H1 (cell line): Measurements from ENCODE around the gene LCE1E. TPM values are rescaled to one million over a fixed set of nuclear protein-coding genes. Genes with fewer than 3 reads are reported as not detected.

Experiments used
- CTCF ChIA-PET: fragments of 300-600 bp; sonication (Branson Sonifier 250); formaldehyde crosslinking; loops from one replicate; lab custom pipeline; 2021; ENCODE audit not compliant: partially characterized antibody; lab: Charles Lee
- POLR2A ChIA-PET: fragments of 300-600 bp; sonication (Branson Sonifier 250); formaldehyde crosslinking; loops from one replicate; lab custom pipeline; 2021; ENCODE audit warnings: inconsistent platforms; ENCODE audit not compliant: partially characterized antibody; lab: Charles Lee
- DNase-seq, 2 experiments: peaks; one replicate each; pipeline versions ENCODE4 v3.0.0 to v3.0.0-alpha.2; 2010 to 2022; ENCODE audit warnings: low spot score in 2 of 2, low read depth in 1 of 2, mixed read lengths in 1 of 2
- FAIRE-seq: peaks from 2 replicates; lab custom pipeline; 2011; peaks lifted over from hg19 to GRCh38; lab: Jason Lieb, UNC
- H2AFZ ChIP-seq: 2 replicates; pipeline ENCODE4 v1.8.1; 2012; ENCODE audit warnings: low read length, inconsistent platforms
- H2AK5ac ChIP-seq: 2 replicates; pipeline ENCODE4 v1.6.1; 2013; ENCODE audit warnings: low read depth, low read length
- H2BK120ac ChIP-seq: replicated peaks from 2 replicates; pipeline ENCODE3; 2013; ENCODE audit warnings: low read depth, low read length, inconsistent platforms
- H2BK12ac ChIP-seq: 2 replicates; pipeline ENCODE4 v1.6.1; 2013; ENCODE audit warnings: low read depth, low read length
- H2BK15ac ChIP-seq: 2 replicates; pipeline ENCODE4 v1.6.1; 2013; ENCODE audit warnings: low read length
- H2BK20ac ChIP-seq: 2 replicates; pipeline ENCODE4 v1.6.1; 2013; ENCODE audit warnings: low read length
- H2BK5ac ChIP-seq: 2 replicates; pipeline ENCODE4 v1.6.1; 2013; ENCODE audit warnings: low read depth, low read length
- H3K14ac ChIP-seq: 2 replicates; pipeline ENCODE4 v1.6.1; 2013; ENCODE audit warnings: inconsistent platforms; ENCODE audit not compliant: insufficient read length
- H3K18ac ChIP-seq: 2 replicates; pipeline ENCODE4 v1.6.1; 2013; ENCODE audit warnings: low read length; ENCODE audit errors: extremely low read depth
- H3K23ac ChIP-seq: 2 replicates; pipeline ENCODE4 v1.6.1; 2013; ENCODE audit warnings: inconsistent platforms; ENCODE audit not compliant: insufficient read length
- H3K23me2 ChIP-seq: 2 replicates; pipeline ENCODE4 v1.6.1; 2013; ENCODE audit warnings: low read depth, low read length
- H3K27ac ChIP-seq: 2 replicates; pipeline ENCODE4 v1.6.1; 2011; ENCODE audit warnings: low read depth, low read length, inconsistent platforms
- H3K27me3 ChIP-seq, 4 experiments: replicated peaks in 1 of 4; 1 replicate in 1 of 4; 2 replicates in 3 of 4; pipeline versions ENCODE4 v1.6.1 to v1.8.1; 2011 to 2013; ENCODE audit warnings: low read length in 3 of 4, mild to moderate bottlenecking in 3 of 4, inconsistent platforms in 2 of 4, mixed read lengths in 2 of 4, moderate library complexity in 1 of 4; ENCODE audit not compliant: control insufficient read depth in 3 of 4, insufficient read depth in 3 of 4; ENCODE audit errors: extremely low read depth in 1 of 4
- H3K36me3 ChIP-seq, 4 experiments: 2 replicates each; pipeline versions ENCODE4 v1.6.1 to v1.8.1; 2011 to 2013; ENCODE audit warnings: mild to moderate bottlenecking in 4 of 4, low read length in 3 of 4, moderate library complexity in 2 of 4, control low read depth in 1 of 4, inconsistent platforms in 1 of 4; ENCODE audit not compliant: insufficient read depth in 4 of 4, control insufficient read depth in 2 of 4
- H3K4ac ChIP-seq: replicated peaks from 2 replicates; pipeline ENCODE3; 2013; ENCODE audit warnings: low read length, low read depth, mixed read lengths, inconsistent platforms; ENCODE audit not compliant: insufficient read length
- H3K4me1 ChIP-seq, 4 experiments: replicated peaks in 1 of 4; 1 replicate in 1 of 4; 2 replicates in 3 of 4; pipeline versions ENCODE4 v1.6.1 to v1.8.1; 2011 to 2013; ENCODE audit warnings: low read length in 3 of 4, inconsistent platforms in 2 of 4, mixed read lengths in 1 of 4; ENCODE audit not compliant: insufficient read depth in 4 of 4, control insufficient read depth in 3 of 4
- H3K4me2 ChIP-seq, 2 experiments: 2 replicates each; pipeline versions ENCODE4 v1.6.1 to v1.8.1; 2011 to 2013; ENCODE audit warnings: low read depth in 2 of 2, low read length in 2 of 2, control low read depth in 1 of 2, inconsistent platforms in 1 of 2, mild to moderate bottlenecking in 1 of 2; ENCODE audit not compliant: insufficient read depth in 1 of 2
- H3K4me3 ChIP-seq, 4 experiments: fragments of 200-600, 300-600 bp in 1 of 4; sonication (generic), shearing (Covaris generic), sonication (Bioruptor Twin) in 1 of 4; 2 replicates each; pipeline versions ENCODE4 v1.5.1 to v1.8.1; 2011 to 2016; ENCODE audit warnings: low read length in 4 of 4, low read depth in 3 of 4, control low read depth in 2 of 4, inconsistent platforms in 2 of 4, mild to moderate bottlenecking in 2 of 4, mixed read lengths in 1 of 4, moderate library complexity in 1 of 4; ENCODE audit not compliant: insufficient read depth in 2 of 4; ENCODE audit errors: extremely low read depth in 1 of 4
- H3K56ac ChIP-seq: replicated peaks from 2 replicates; pipeline ENCODE3; 2013; ENCODE audit warnings: low read depth, mild to moderate bottlenecking, mixed read lengths, low read length, inconsistent platforms; ENCODE audit not compliant: insufficient read length
- H3K79me1 ChIP-seq: 2 replicates; pipeline ENCODE4 v1.6.1; 2013; ENCODE audit warnings: low read depth, low read length, control low read depth
- H3K79me2 ChIP-seq, 2 experiments: 2 replicates each; pipeline versions ENCODE4 v1.6.1 to v1.8.1; 2012 to 2013; ENCODE audit warnings: low read length in 2 of 2, mild to moderate bottlenecking in 2 of 2, inconsistent platforms in 1 of 2; ENCODE audit not compliant: insufficient read depth in 2 of 2, control insufficient read depth in 1 of 2
- H3K9ac ChIP-seq, 4 experiments: replicated peaks in 1 of 4; 1 replicate in 1 of 4; 2 replicates in 3 of 4; pipeline versions ENCODE4 v1.6.1 to v1.8.1; 2011 to 2013; ENCODE audit warnings: low read depth in 3 of 4, low read length in 3 of 4, control low read depth in 2 of 4, mild to moderate bottlenecking in 2 of 4, moderate library complexity in 2 of 4, inconsistent platforms in 1 of 4; ENCODE audit errors: extremely low read depth in 1 of 4
- H3K9me3 ChIP-seq, 2 experiments: 2 replicates each; pipeline versions ENCODE4 v1.6.1 to v1.8.1; 2012 to 2013; ENCODE audit warnings: mild to moderate bottlenecking in 2 of 2, moderate library complexity in 2 of 2, control low read depth in 1 of 2, inconsistent platforms in 1 of 2, low read depth in 1 of 2, low read length in 1 of 2, mixed read lengths in 1 of 2; ENCODE audit not compliant: insufficient read depth in 2 of 2
- H4K20me1 ChIP-seq, 2 experiments: replicated peaks in 1 of 2; 2 replicates each; pipeline versions ENCODE3 to v1.8.1; 2011 to 2013; ENCODE audit warnings: inconsistent platforms in 2 of 2, low read length in 2 of 2, mild to moderate bottlenecking in 1 of 2; ENCODE audit not compliant: insufficient read depth in 2 of 2, control insufficient read depth in 1 of 2
- H4K5ac ChIP-seq: 2 replicates; pipeline ENCODE4 v1.6.1; 2013; ENCODE audit warnings: low read length, low read depth, mixed read lengths, inconsistent platforms; ENCODE audit not compliant: insufficient read length
- H4K8ac ChIP-seq: 2 replicates; pipeline ENCODE4 v1.8.0; 2013; ENCODE audit warnings: mild to moderate bottlenecking, moderate library complexity, low read length, inconsistent platforms; ENCODE audit not compliant: insufficient read depth; ENCODE audit errors: extremely low read depth
- H4K91ac ChIP-seq: replicated peaks from 2 replicates; pipeline ENCODE3; 2013; ENCODE audit warnings: low read length, mixed read lengths, inconsistent platforms; ENCODE audit not compliant: insufficient read length
- POLR2A ChIP-seq, 2 experiments: IDR thresholded peaks; 1 replicate in 1 of 2; 2 replicates in 1 of 2; pipeline ENCODE4 v1.6.1; 2011; ENCODE audit warnings: low read depth in 2 of 2, low read length in 2 of 2, mild to moderate bottlenecking in 2 of 2; ENCODE audit errors: control extremely low read depth in 1 of 2
- RNF2 ChIP-seq: fragments of 200-900, 300-1000 bp; sonication (generic); IDR thresholded peaks from 2 replicates; pipeline ENCODE4 v1.7.1; 2016; ENCODE audit warnings: borderline replicate concordance, low read depth, mild to moderate bottlenecking, antibody characterized with exemption, low read length; ENCODE audit not compliant: poor library complexity, severe bottlenecking; ENCODE audit errors: missing control alignments
- RXRA ChIP-seq: IDR thresholded peaks from 2 replicates; pipeline ENCODE4 v1.6.1; 2011; ENCODE audit warnings: low read depth, mild to moderate bottlenecking, low read length, moderate library complexity; ENCODE audit not compliant: insufficient read depth
- SIN3A ChIP-seq, 2 experiments: IDR thresholded peaks in 1 of 2; conservative IDR thresholded peaks in 1 of 2; 2 replicates each; pipeline ENCODE4 v1.6.1; 2011 to 2012; ENCODE audit warnings: low read length in 2 of 2, improper control_type of control experiment in 1 of 2, low read depth in 1 of 2, mild to moderate bottlenecking in 1 of 2
- TAF1 ChIP-seq: IDR thresholded peaks from 2 replicates; pipeline ENCODE4 v1.6.1; 2011; ENCODE audit warnings: mild to moderate bottlenecking, low read depth, low read length
- TBP ChIP-seq: IDR thresholded peaks from 2 replicates; pipeline ENCODE4 v1.6.1; 2011; ENCODE audit warnings: low read depth, low read length, improper control_type of control experiment
- WGBS, 2 experiments: shearing (Covaris generic) in 1 of 2; methylation state at CpG; one replicate each; pipeline versions ENCODE4 v1.1.6 to v1.1.7; 2013 to 2015; ENCODE audit warnings: low lambda C conversion rate in 2 of 2, mixed read lengths in 2 of 2, inconsistent platforms in 1 of 2, low coverage in 1 of 2, missing lambda C conversion rate in 1 of 2; ENCODE audit not compliant: insufficient replicate concordance in 2 of 2, insufficient coverage in 1 of 2, insufficient read length in 1 of 2; ENCODE audit errors: extremely low coverage in 1 of 2, missing lambda C conversion rate in 1 of 2; 5-methylcytosine and 5-hydroxymethylcytosine counted together
- polyA plus RNA-seq, 7 experiments: library from polyadenylated mRNA; depleted of rRNA in 3 of 7; stranded (reverse) in 5 of 7; unstranded in 2 of 7; fragments of >200 nt in 5 of 7; fragments of 200-250 nt in 2 of 7; gene quantifications; 1 replicate in 5 of 7; 2 replicates in 1 of 7; 4 replicates in 1 of 7; pipeline versions ENCODE4 v1.2.1 to v1.2.3, GENCODE V29; 2011 to 2013; ENCODE audit warnings: missing spikeins in 2 of 7, mixed read lengths in 2 of 7
- total RNA-seq: library from RNA; stranded (reverse); fragmentation: NEBNext Ultra II Directional; extraction: Animal tissue kit (Norgen Biotek cat#: 25700); gene quantifications from 2 replicates; pipeline ENCODE4 v1.2.1, GENCODE V29; 2021

Gene LCE1E
- total and polyA plus RNA-seq, 2 of the 8 experiments (the other 6 are each of a cell fraction or from before 2014, with no cell fraction given), result not detected

DNA sequence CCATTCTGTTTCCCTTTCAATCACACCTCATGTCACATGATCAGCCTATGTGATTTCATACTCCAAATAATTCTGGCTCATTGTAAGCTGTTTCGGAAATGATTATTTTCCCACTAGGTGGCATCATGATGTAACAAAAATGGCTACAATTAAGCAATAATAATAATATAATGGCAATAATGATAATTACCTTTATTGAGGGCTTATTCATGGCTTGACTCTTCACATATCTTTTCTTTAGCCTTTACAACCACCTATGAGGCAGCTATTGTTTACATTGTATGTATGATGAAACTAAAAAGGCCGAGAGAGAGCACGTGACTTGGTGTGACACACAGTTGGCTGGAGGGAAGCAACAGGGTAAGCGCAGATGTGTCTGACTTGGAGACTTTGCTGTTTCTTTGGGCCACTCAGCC, 40.8 kb upstream of the LCE1E start:
- no peak overlapping the region for H3K56ac ChIP-seq
- FAIRE-seq (no peak), DNase-seq (no peak)
- H2AFZ ChIP-seq, result no peak overlapping the region
- no peak overlapping the region for H3K4ac ChIP-seq
- H2BK5ac ChIP-seq, result no peak overlapping the region
- H3K9me3 ChIP-seq, result peaks cover 79 to 87% of the 10 kb centered on the region in 2 experiments
- H3K79me2 ChIP-seq, result no peaks in the 10 kb centered on the region
- WGBS, 2 experiments, result 86% methylated on average over 4 of the region's 4 CpGs; no CpG with 5 or more reads in 1 of the 2 experiments
- H3K9ac ChIP-seq, result no peak overlapping the region
- TF ChIP-seq POLR2A (IDR thresholded peaks at IDR 0.05; ENCODE audit: control extremely low read depth in 1 of 2, low read depth in 2 of 2, low read length in 2 of 2) (no peak), RXRA (no peak), RNF2 (no peak), SIN3A (conservative IDR thresholded peaks at IDR 0.05 in 1 of 2, IDR thresholded peaks at IDR 0.05 in 1 of 2; ENCODE audit: low read depth in 1 of 2, low read length in 2 of 2) (no peak), TAF1 (no peak), TBP (no peak)
- CTCF ChIA-PET, result no interaction called here
- no peaks in the 10 kb centered on the region for H3K4me1 ChIP-seq
- no peaks in the 10 kb centered on the region for H3K27me3 ChIP-seq
- no peak overlapping the region for H3K18ac ChIP-seq
- H4K91ac ChIP-seq, result no peak overlapping the region
- no peak overlapping the region for H3K14ac ChIP-seq
- no peak overlapping the region for H4K8ac ChIP-seq
- H3K4me3 ChIP-seq, result no peak overlapping the region
- no peak overlapping the region for H3K27ac ChIP-seq
- POLR2A ChIA-PET, result no interaction called here
- H3K4me2 ChIP-seq, result no peak overlapping the region
- no peaks in the 10 kb centered on the region; a peak in 1 of 8 replicates for H3K36me3 ChIP-seq
- H3K23me2 ChIP-seq, result no peaks in the 10 kb centered on the region
- no peaks in the 10 kb centered on the region for H4K20me1 ChIP-seq
- no peaks in the 10 kb centered on the region for H3K79me1 ChIP-seq
- H2BK20ac ChIP-seq, result no peak overlapping the region
- H2BK15ac ChIP-seq, result no peak overlapping the region
- no peak overlapping the region for H3K23ac ChIP-seq
- H2BK120ac ChIP-seq, result no peak overlapping the region
- H2BK12ac ChIP-seq, result no peak overlapping the region
- H2AK5ac ChIP-seq, result no peak overlapping the region
- no peak overlapping the region for H4K5ac ChIP-seq
